Psoas muscle (tissue), 8 donors: ENCODE results near the gene COL6A2. TPM values are rescaled to one million over a fixed set of nuclear protein-coding genes. Genes with fewer than 3 reads are reported as not detected.
"Not testable (repeated sequence)": the region's sequence is repeated elsewhere in the genome, so short reads cannot be mapped to it uniquely, and the experiment has no call there.

Source experiments
- ATAC-seq, 4 donors: fragments of 200-7000 bp; cut with Tn5 transposase; one replicate each; pipeline ENCODE4 v1.9.1; 2020; ENCODE audit warnings: moderate library complexity in 3 of 4, mild to moderate bottlenecking in 2 of 4
- DNase-seq, 2 donors: peaks; one replicate each; pipeline ENCODE4 v3.0.0-alpha.2; 2020
- H3K27ac ChIP-seq: fragments of 200-600 bp; one replicate; pipeline ENCODE4 v1.8.0; 2022
- H3K27me3 ChIP-seq, 3 donors: fragments of 200-600 bp in 1 of 3; one replicate each; pipeline versions ENCODE4 v1.6.1 to v1.8.0; 2013 to 2022; ENCODE audit warnings: low read length in 2 of 3, mild to moderate bottlenecking in 2 of 3, moderate library complexity in 1 of 3; ENCODE audit not compliant: insufficient read depth in 3 of 3
- H3K36me3 ChIP-seq, 2 donors: fragments of 200-600 bp in 1 of 2; one replicate each; pipeline versions ENCODE4 v1.6.1 to v1.8.0; 2013 to 2022; ENCODE audit warnings: low read depth in 1 of 2, mild to moderate bottlenecking in 1 of 2, moderate library complexity in 1 of 2; ENCODE audit not compliant: insufficient read depth in 1 of 2
- H3K4me1 ChIP-seq: fragments of 200-600 bp; one replicate; pipeline ENCODE4 v1.8.0; 2022
- H3K4me3 ChIP-seq: fragments of 200-600 bp; one replicate; pipeline ENCODE4 v1.8.0; 2022; ENCODE audit warnings: mild to moderate bottlenecking
- H3K9me3 ChIP-seq: fragments of 200-600 bp; one replicate; pipeline ENCODE4 v1.8.0; 2022
- CTCF ChIP-seq: fragments of 200-600 bp; IDR thresholded peaks from one replicate; pipeline ENCODE4 v1.8.0; 2022; ENCODE audit warnings: antibody characterized with exemption
- WGBS, 3 donors: extraction: QIAGEN DNeasy Blood & Tissue Kit; methylation state at CpG; one replicate each; pipeline versions ENCODE4 v1.1.6 to v1.1.7; 2013; 5-methylcytosine and 5-hydroxymethylcytosine counted together
- intact Hi-C, 2 donors: fragments of 100-400 bp; cut with DNase I; formaldehyde crosslinking; loops; one replicate each; pipeline versions ENCODE4 v1.11.0 to v1.14.2; 2022
- polyA plus RNA-seq, 3 donors: library from polyadenylated mRNA; stranded (reverse); fragments of 200-250 nt; gene quantifications; one replicate each; pipeline ENCODE4 v1.2.3, GENCODE V29; 2013
- total RNA-seq, 4 donors: library from RNA; stranded (reverse); fragmentation: NEBNext Ultra II Directional in 2 of 4; extraction: Animal tissue kit (Norgen Biotek cat#: 25700) in 2 of 4; gene quantifications; one replicate each; pipeline versions ENCODE4 v1.2.1 to v1.2.4, GENCODE V29; 2021 to 2023
- donor health status: healthy with polysubstance abuse.
- donor health status: DM: no; HTN: no; CAD: no; lungs with moderate emphysema.
- donor health status: Bipolar disorder and iron deficiency.
- donor health status: healthy.
- donor health status: DM: yes; HTN: yes; CAD: no.
- donor health status: DM: no; HTN: no; CAD: no.
- donor health status: DM: no; HTN: no; CAD: no.
- donor health status: DM: yes; HTN: yes; CAD: no.

COL6A2 gene
- total and polyA plus RNA-seq, 7 donors, result 29.8 to 122 (median 58.8) TPM

- H3K27me3 ChIP-seq, result no peaks in the 10 kb centered on the region
- no peaks in the 10 kb centered on the region for H3K36me3 ChIP-seq
- H3K4me1 ChIP-seq, result no peaks in the 10 kb centered on the region
- intact Hi-C loops, result no loop called here
- no peak for TF ChIP-seq CTCF
- no peak for DNase-seq
- no peak overlapping the region for H3K4me3 ChIP-seq
- H3K9me3 ChIP-seq, result no peaks in the 10 kb centered on the region
- 77 to 92% (median 85%) methylated on average over 7 of the region's 7 CpGs for WGBS, 3 donors
- no peak overlapping the region for H3K27ac ChIP-seq
- ATAC-seq, result no peak
Measured at GRCh38 chr21:46137908-46138307, 40.0 kb downstream of the COL6A2 start.

DNA sequence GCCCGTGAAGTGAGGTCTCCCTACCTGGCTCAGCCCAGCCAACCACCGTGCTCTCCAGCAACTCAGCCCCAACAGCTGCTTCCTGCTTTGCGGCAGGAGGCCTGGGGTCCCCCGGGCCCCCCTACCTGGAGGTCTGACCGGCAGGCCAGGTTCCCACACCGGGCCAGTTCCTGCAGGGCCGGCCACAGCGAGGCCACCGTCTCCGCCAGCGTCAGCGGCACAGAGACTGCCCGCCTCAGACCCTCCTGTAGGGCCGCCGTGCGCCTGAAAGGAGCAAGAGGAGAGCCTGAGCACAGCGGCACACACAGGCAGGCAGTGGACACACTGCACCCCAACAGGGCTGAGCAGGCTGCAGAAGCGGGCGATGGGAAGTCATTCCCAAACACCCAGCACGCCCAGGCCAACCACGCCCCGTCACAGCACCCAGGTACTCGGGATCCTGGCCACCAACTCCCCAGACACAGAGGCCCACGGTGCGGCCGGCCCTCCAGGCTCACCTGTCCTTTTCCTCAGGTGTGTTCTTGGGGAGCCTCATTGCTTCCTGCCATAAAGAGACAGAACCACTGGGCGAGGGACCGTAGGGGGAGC is 40.6 kb downstream of the COL6A2 start:
- Histone ChIP-seq H3K36me3 (no peaks in the 10 kb centered on the region), H3K27me3 (no peaks in the 10 kb centered on the region), H3K4me3 (no peak overlapping the region), H3K4me1 (no peaks in the 10 kb centered on the region), H3K9me3 (no peaks in the 10 kb centered on the region), H3K27ac (no peak overlapping the region)
- no peak for TF ChIP-seq CTCF
- no peak for ATAC-seq
- intact Hi-C loops, result no loop called here
- DNase-seq, result no peak
- WGBS, 3 donors, result 81 to 85% (median 84%) methylated on average over 23 to 28 of the region's 28 CpGs

DNA sequence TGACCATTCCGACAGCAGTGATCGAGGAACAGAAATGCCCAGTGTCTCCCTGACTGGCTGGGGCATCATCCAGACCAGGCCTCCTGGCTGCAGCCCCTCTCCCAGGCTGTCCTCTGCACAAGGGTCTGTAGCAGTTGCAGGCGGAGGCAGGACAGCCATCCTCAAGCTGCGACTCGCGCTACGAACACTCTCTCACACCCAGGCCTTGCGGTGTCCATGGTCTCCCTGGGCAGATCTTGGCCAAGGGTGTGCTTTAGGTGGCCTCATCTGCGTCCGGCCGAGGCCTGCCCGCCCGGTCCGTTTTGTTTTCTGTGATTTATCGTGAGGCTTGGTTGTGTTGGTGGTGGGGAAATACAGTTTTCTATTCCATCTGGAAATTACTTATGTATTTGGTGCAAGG is 41.8 kb downstream of the COL6A2 start:
- intact Hi-C loops, result loop anchor here in 1 of 2 donors (5.0 to 10.0 kb wide), 2 partner anchors 88 to 145 kb away; partner anchors contain the start of genes LSS, MCM3AP and YBEY
- no peaks in the 10 kb centered on the region for H3K4me1 ChIP-seq
- no peak for TF ChIP-seq CTCF
- H3K9me3 ChIP-seq, result no peaks in the 10 kb centered on the region
- no peaks in the 10 kb centered on the region for H3K27me3 ChIP-seq
- DNase-seq, result no peak
- no peak overlapping the region for H3K4me3 ChIP-seq
- H3K27ac ChIP-seq, result no peak overlapping the region
- WGBS, 3 donors, result 91 to 94% (median 92%) methylated on average over 15 of the region's 15 CpGs
- no peaks in the 10 kb centered on the region for H3K36me3 ChIP-seq
- ATAC-seq, result no peak

- 28 to 40% (median 28%) methylated on average over 29 of the region's 29 CpGs for WGBS, 3 donors
- H3K4me1 ChIP-seq, ATAC-seq, H3K27me3 ChIP-seq, H3K4me3 ChIP-seq, H3K9me3 ChIP-seq, H3K27ac ChIP-seq, H3K36me3 ChIP-seq: not testable (repeated sequence)
- intact Hi-C loops, result loop anchor here in 1 of 2 donors (5.0 to 10.0 kb wide), 2 partner anchors 87 to 144 kb away; partner anchors contain the start of genes LSS, MCM3AP and YBEY
- DNase-seq, result peak; percentile 8 to 44
Measured at GRCh38 chr21:46140352-46141003, 42.6 kb downstream of the COL6A2 start.

- DNase-seq (peak; percentile 11 to 48), ATAC-seq (no peak)
- no peak for TF ChIP-seq CTCF
- Histone ChIP-seq H3K27me3 (no peaks in the 10 kb centered on the region), H3K36me3 (no peaks in the 10 kb centered on the region), H3K9me3 (no peaks in the 10 kb centered on the region), H3K4me1 (no peaks in the 10 kb centered on the region), H3K4me3 (no peak overlapping the region), H3K27ac (no peak overlapping the region)
- WGBS, 3 donors, result 88 to 91% (median 89%) methylated on average over 45 of the region's 45 CpGs
- intact Hi-C loops, result loop anchor here in 1 of 2 donors (5.0 to 10.0 kb wide), 2 partner anchors 85 to 143 kb away; partner anchors contain the start of genes LSS, MCM3AP and YBEY
Measured at GRCh38 chr21:46141767-46142581, 44.1 kb downstream of the COL6A2 start.
